Panc1 (cell line): Measurements from ENCODE around the gene CCDC177. TPM values are rescaled to one million over a fixed set of nuclear protein-coding genes. Genes with fewer than 3 reads are reported as not detected.

Experiments used
- ATAC-seq: fragments of 200-7000 bp; cut with Tn5 transposase; 2 replicates; pipeline ENCODE4 v1.9.1; 2020; ENCODE audit warnings: mild to moderate bottlenecking, moderate library complexity
- BruUV-seq: library from RNA; stranded (reverse); fragments of 400-500 nt; replicated peaks from 2 replicates; lab custom pipeline; 2021; lab: Mats Ljungman, UMichigan
- CTCF ChIA-PET: fragments of 300-600 bp; sonication (Branson Sonifier 250); formaldehyde crosslinking; loops from one replicate; lab custom pipeline; 2022; ENCODE audit warnings: antibody characterized with exemption; lab: Charles Lee
- POLR2A ChIA-PET: fragments of 300-600 bp; sonication (Branson Sonifier 250); formaldehyde crosslinking; loops from one replicate; lab custom pipeline; 2022; ENCODE audit warnings: antibody characterized with exemption; lab: Charles Lee
- DNase-seq: peaks from one replicate; pipeline ENCODE4 v3.0.0-alpha.2; 2010; ENCODE audit warnings: low read depth, low spot score
- H3K27ac ChIP-seq: 2 replicates; pipeline ENCODE4 v1.5.1; 2011; ENCODE audit warnings: mild to moderate bottlenecking, low read length, inconsistent platforms
- H3K27me3 ChIP-seq: fragments of 200-500 bp; sonication (Bioruptor generic); 2 replicates; pipeline ENCODE4 v1.6.0; 2014; ENCODE audit warnings: low read length, inconsistent platforms; ENCODE audit not compliant: control insufficient read depth, insufficient read depth
- H3K36me3 ChIP-seq: fragments of 200-500 bp; sonication (Bioruptor generic); 2 replicates; pipeline ENCODE4 v1.5.1; 2014; ENCODE audit warnings: inconsistent platforms, mild to moderate bottlenecking, low read length, moderate library complexity; ENCODE audit not compliant: control insufficient read depth, insufficient read depth
- H3K4me1 ChIP-seq: 2 replicates; pipeline ENCODE4 v1.5.1; 2011; ENCODE audit warnings: inconsistent platforms, mild to moderate bottlenecking, low read length, moderate library complexity; ENCODE audit not compliant: control insufficient read depth, insufficient read depth
- H3K4me3 ChIP-seq, 2 experiments: 2 replicates each; pipeline ENCODE4 v1.5.1; 2011 to 2012; ENCODE audit warnings: low read depth in 2 of 2, low read length in 2 of 2, mild to moderate bottlenecking in 2 of 2, inconsistent platforms in 1 of 2, moderate library complexity in 1 of 2
- H3K9me3 ChIP-seq: fragments of 200-500 bp; sonication (Bioruptor generic); 2 replicates; pipeline ENCODE4 v1.5.1; 2014; ENCODE audit warnings: low read depth, mild to moderate bottlenecking, inconsistent platforms, low read length, moderate library complexity; ENCODE audit not compliant: control insufficient read depth, insufficient read depth
- CTCF ChIP-seq: fragments of 450-650 bp; IDR thresholded peaks from 2 replicates; pipeline ENCODE4 v1.5.1; 2017; ENCODE audit warnings: mild to moderate bottlenecking
- POLR2AphosphoS5 ChIP-seq: IDR thresholded peaks from 2 replicates; pipeline ENCODE4 v1.6.1; 2012; ENCODE audit warnings: mild to moderate bottlenecking, low read depth, low read length, moderate library complexity
- REST ChIP-seq, 2 experiments: IDR thresholded peaks; 2 replicates each; pipeline ENCODE4 v1.6.1; 2011 to 2012; ENCODE audit warnings: low read depth in 2 of 2, control low read depth in 1 of 2, low read length in 1 of 2, mild to moderate bottlenecking in 1 of 2, moderate library complexity in 1 of 2; ENCODE audit not compliant: insufficient read depth in 1 of 2
- SIN3A ChIP-seq: IDR thresholded peaks from 2 replicates; pipeline ENCODE4 v1.6.1; 2012; ENCODE audit warnings: low read depth, mild to moderate bottlenecking, low read length, moderate library complexity, borderline replicate concordance; ENCODE audit not compliant: insufficient read depth
- TCF7L2 ChIP-seq: IDR thresholded peaks from 2 replicates; pipeline ENCODE4 v1.6.1; 2011; ENCODE audit warnings: mild to moderate bottlenecking, low read depth, low read length, inconsistent platforms
- in situ Hi-C: cut with HindIII; loops from 2 replicates; pipeline ENCODE4 v1.10.0; 2016; ENCODE audit warnings: low sequenced_read_pairs, low pct_unique_long_range_greater_than_20kb
- intact Hi-C: fragments of 100-400 bp; cut with micrococcal nuclease; formaldehyde crosslinking; loops from one replicate; pipeline ENCODE4 v1.10.0; 2022; ENCODE audit not compliant: unreplicated experiment
- total RNA-seq: library from RNA; stranded (reverse); gene quantifications from one replicate; pipeline ENCODE4 v1.2.1, GENCODE V29; 2021; ENCODE audit not compliant: unreplicated experiment

CCDC177 gene
- total RNA-seq, 1 experiment from 2014 or later: not detected

GRCh38 chr14:69584389-69584788, 9.7 kb upstream of the CCDC177 start:
- TF ChIP-seq REST (IDR thresholded peaks at IDR 0.05; ENCODE audit: insufficient read depth in 1 of 2, low read depth in 2 of 2, low read length in 1 of 2): no peak
- no peak for TF ChIP-seq TCF7L2
- no peak for TF ChIP-seq CTCF
- TF ChIP-seq POLR2AphosphoS5: no peak
- no peak for TF ChIP-seq SIN3A
- ATAC-seq: no peak

GRCh38 chr14:69582829-69583228, 8.2 kb upstream of the CCDC177 start:
- Histone ChIP-seq H3K4me3 (no peak overlapping the region), H3K27ac (no peak overlapping the region), H3K9me3 (no peaks in the 10 kb centered on the region), H3K4me1 (no peaks in the 10 kb centered on the region), H3K27me3 (no peaks in the 10 kb centered on the region), H3K36me3 (no peaks in the 10 kb centered on the region)
- CTCF ChIA-PET: no interaction called here
- ATAC-seq (no peak), DNase-seq (no peak)
- no TSS peak for BruUV-seq
- intact Hi-C loops (no loop called here), in situ Hi-C loops (no loop called here)
- POLR2A ChIA-PET: no interaction called here
- no peak for TF ChIP-seq POLR2AphosphoS5
- no peak for TF ChIP-seq SIN3A
- no peak for TF ChIP-seq REST (IDR thresholded peaks at IDR 0.05; ENCODE audit: insufficient read depth in 1 of 2, low read depth in 2 of 2, low read length in 1 of 2)
- TF ChIP-seq CTCF: no peak

More at GRCh38 chr14:69584389-69584788, 9.7 kb upstream of the CCDC177 start:
- Histone ChIP-seq H3K9me3 (no peaks in the 10 kb centered on the region), H3K27me3 (no peaks in the 10 kb centered on the region), H3K4me3 (no peak overlapping the region), H3K4me1 (no peaks in the 10 kb centered on the region), H3K36me3 (no peaks in the 10 kb centered on the region), H3K27ac (no peak overlapping the region)
- in situ Hi-C loops: no loop called here
- CTCF ChIA-PET: interaction anchor here (0.6 to 1.3 kb wide), 5 partner anchors 35 to 544 kb away, joined by 3 to 5 read pairs (median 4); no protein-coding TSS in a partner anchor
- no peak for DNase-seq
- BruUV-seq: no TSS peak
- intact Hi-C loops: no loop called here
- POLR2A ChIA-PET: interaction anchor here (0.6 kb wide), 1 partner anchor 831 kb away, joined by 3 read pairs; no protein-coding TSS in a partner anchor
